GM03348 (cell line): ENCODE results near the gene ACVR2A.

Source experiments
- DNase-seq: peaks from one replicate; pipeline ENCODE4 v3.0.0; 2012; ENCODE audit warnings: low spot score

Gene ACVR2A

GRCh38 chr2:147924647-147925046, 79.8 kb downstream of the ACVR2A start:
- no peak for DNase-seq

GRCh38 chr2:147925886-147926285, 81.1 kb downstream of the ACVR2A start:
- no peak for DNase-seq

GRCh38 chr2:147927053-147927588, 82.3 kb downstream of the ACVR2A start:
- no peak for DNase-seq

GRCh38 chr2:147933931-147934330, 89.1 kb downstream of the ACVR2A start:
- no peak for DNase-seq

- no peak for DNase-seq
Observed at GRCh38 chr2:147934881-147935620, 90.2 kb downstream of the ACVR2A start.

- peak; percentile 39 for DNase-seq
Observed at GRCh38 chr2:147937744-147938349, 93.0 kb downstream of the ACVR2A start.

GRCh38 chr2:147939313-147939712, 94.5 kb downstream of the ACVR2A start:
- no peak for DNase-seq

- no peak for DNase-seq
Observed at GRCh38 chr2:147945660-147946059, 100.8 kb downstream of the ACVR2A start.

GRCh38 chr2:147952118-147952517, 107.3 kb downstream of the ACVR2A start:
- no peak for DNase-seq

- no peak for DNase-seq
Observed at GRCh38 chr2:147968571-147968970, 123.7 kb downstream of the ACVR2A start.

- DNase-seq: no peak
Observed at GRCh38 chr2:147976102-147976501, 131.3 kb downstream of the ACVR2A start.

- no peak for DNase-seq
Observed at GRCh38 chr2:147977679-147978078, 132.8 kb downstream of the ACVR2A start.
